HCT116 (cell line): Measurements from ENCODE around the gene RILPL1. TPM values are rescaled to one million over a fixed set of nuclear protein-coding genes. Genes with fewer than 3 reads are reported as not detected.
"Not testable (repeated sequence)": the region's sequence is repeated elsewhere in the genome, so short reads cannot be mapped to it uniquely, and the experiment has no call there.

Experiments
- ATAC-seq: fragments of 200-7000 bp; cut with Tn5 transposase; 2 replicates; pipeline ENCODE4 v1.9.1; 2020; ENCODE audit warnings: mild to moderate bottlenecking, moderate library complexity
- BruUV-seq: library from RNA; stranded (reverse); fragments of 400-500 nt; replicated peaks from 2 replicates; lab custom pipeline; 2021; lab: Mats Ljungman, UMichigan
- CTCF ChIA-PET: fragments of 300-600 bp; sonication (Branson Sonifier 250); formaldehyde crosslinking; loops from one replicate; lab custom pipeline; 2021; ENCODE audit warnings: antibody characterized with exemption; lab: Charles Lee
- POLR2A ChIA-PET: fragments of 300-600, 350-600 bp; sonication (Branson Sonifier 250); formaldehyde crosslinking; loops from one replicate; lab custom pipeline; 2021; ENCODE audit warnings: antibody characterized with exemption; lab: Charles Lee
- RAD21 ChIA-PET, 2 experiments: fragments of 300-600 bp; sonication (Branson Sonifier 250); formaldehyde crosslinking; loops; one replicate each; lab custom pipeline; 2023; ENCODE audit warnings: low total read pairs in 2 of 2; ENCODE audit not compliant: uncharacterized antibody in 2 of 2, unreplicated experiment in 2 of 2, low non-redundant PET in 1 of 2; lab: Charles Lee
- DNase-seq: peaks from one replicate; pipeline ENCODE4 v3.0.0-alpha.2; 2010; ENCODE audit warnings: low read depth, low spot score
- H2AFZ ChIP-seq: fragments of 200-600 bp; shearing (Covaris generic), sonication (generic); 2 replicates; pipeline ENCODE4 v1.6.1; 2017; ENCODE audit warnings: low read depth, mixed run types, mixed read lengths, antibody characterized with exemption, low read length; ENCODE audit not compliant: poor library complexity, severe bottlenecking
- H3K27ac ChIP-seq: 2 replicates; pipeline ENCODE4 v1.5.1; 2012; ENCODE audit warnings: low read depth, low read length
- H3K27me3 ChIP-seq: fragments of 200-600 bp; sonication (generic); 2 replicates; pipeline ENCODE4 v1.6.1; 2016; ENCODE audit warnings: mixed run types, low read length, mixed read lengths; ENCODE audit not compliant: insufficient read depth
- H3K36me3 ChIP-seq, 2 experiments: fragments of 200-500 bp in 1 of 2; fragments of 200-600 bp in 1 of 2; sonication (Bioruptor generic) in 1 of 2; sonication (generic) in 1 of 2; 2 replicates each; pipeline versions ENCODE4 v1.5.1 to v1.6.1; 2014 to 2016; ENCODE audit warnings: low read length in 2 of 2, inconsistent platforms in 1 of 2, mixed read lengths in 1 of 2, mixed run types in 1 of 2; ENCODE audit not compliant: insufficient read depth in 2 of 2, control insufficient read depth in 1 of 2
- H3K4me1 ChIP-seq, 2 experiments: fragments of 200-600 bp in 1 of 2; sonication (generic) in 1 of 2; 2 replicates each; pipeline versions ENCODE4 v1.5.1 to v1.6.1; 2012 to 2017; ENCODE audit warnings: low read length in 2 of 2, inconsistent platforms in 1 of 2, mild to moderate bottlenecking in 1 of 2, mixed read lengths in 1 of 2, mixed run types in 1 of 2, moderate library complexity in 1 of 2; ENCODE audit not compliant: insufficient read depth in 2 of 2, control insufficient read depth in 1 of 2
- H3K4me2 ChIP-seq: fragments of 200-600 bp; sonication (generic); 2 replicates; pipeline ENCODE4 v1.6.1; 2017; ENCODE audit warnings: mixed run types, low read length, mixed read lengths
- H3K4me3 ChIP-seq, 2 experiments: fragments of 200-600 bp in 1 of 2; sonication (generic) in 1 of 2; replicated peaks in 1 of 2; 2 replicates each; pipeline ENCODE4 v1.5.1; 2011 to 2016; ENCODE audit warnings: low read length in 2 of 2, control low read depth in 1 of 2, low read depth in 1 of 2, mild to moderate bottlenecking in 1 of 2, mixed read lengths in 1 of 2, mixed run types in 1 of 2
- H3K79me2 ChIP-seq: fragments of 200-600 bp; sonication (generic); 2 replicates; pipeline ENCODE4 v1.6.1; 2017; ENCODE audit warnings: mild to moderate bottlenecking, mixed run types, low read length, moderate library complexity, mixed read lengths; ENCODE audit not compliant: insufficient read depth
- H3K9ac ChIP-seq: fragments of 200-600 bp; sonication (generic); 2 replicates; pipeline ENCODE4 v1.6.1; 2016; ENCODE audit warnings: low read length, mixed read lengths
- H3K9me2 ChIP-seq: fragments of 200-600 bp; sonication (generic), shearing (Covaris generic); 2 replicates; pipeline ENCODE4 v1.6.1; 2017; ENCODE audit warnings: mixed run types, mild to moderate bottlenecking, moderate library complexity; ENCODE audit not compliant: insufficient read depth
- H3K9me3 ChIP-seq, 2 experiments: fragments of 200-500 bp in 1 of 2; fragments of 200-600 bp in 1 of 2; sonication (Bioruptor generic) in 1 of 2; sonication (generic) in 1 of 2; 2 replicates each; pipeline ENCODE4 v1.6.1; 2014 to 2017; ENCODE audit warnings: low read length in 2 of 2, mixed read lengths in 2 of 2, inconsistent platforms in 1 of 2, low read depth in 1 of 2, mild to moderate bottlenecking in 1 of 2, mixed run types in 1 of 2, moderate library complexity in 1 of 2; ENCODE audit not compliant: control insufficient read depth in 1 of 2, insufficient read depth in 1 of 2
- H4K20me1 ChIP-seq: fragments of 200-600 bp; sonication (generic), shearing (Covaris generic); 2 replicates; pipeline ENCODE4 v1.6.1; 2017; ENCODE audit warnings: mixed run types, mild to moderate bottlenecking, moderate library complexity; ENCODE audit not compliant: insufficient read depth
- POLR2AphosphoS5 ChIP-seq: IDR thresholded peaks from 2 replicates; pipeline ENCODE4 v1.6.1; 2011; ENCODE audit warnings: mild to moderate bottlenecking, low read depth, low read length, moderate library complexity
- intact Hi-C: fragments of 100-400 bp; cut with micrococcal nuclease; formaldehyde crosslinking; loops from 2 replicates; pipeline ENCODE4 v1.10.0; 2022
- total RNA-seq: library from RNA; stranded (reverse); gene quantifications from one replicate; pipeline ENCODE4 v1.2.1, GENCODE V29; 2021; ENCODE audit not compliant: unreplicated experiment

RILPL1 gene
- total RNA-seq, 1 experiment from 2014 or later, result 11.8 TPM

DNA sequence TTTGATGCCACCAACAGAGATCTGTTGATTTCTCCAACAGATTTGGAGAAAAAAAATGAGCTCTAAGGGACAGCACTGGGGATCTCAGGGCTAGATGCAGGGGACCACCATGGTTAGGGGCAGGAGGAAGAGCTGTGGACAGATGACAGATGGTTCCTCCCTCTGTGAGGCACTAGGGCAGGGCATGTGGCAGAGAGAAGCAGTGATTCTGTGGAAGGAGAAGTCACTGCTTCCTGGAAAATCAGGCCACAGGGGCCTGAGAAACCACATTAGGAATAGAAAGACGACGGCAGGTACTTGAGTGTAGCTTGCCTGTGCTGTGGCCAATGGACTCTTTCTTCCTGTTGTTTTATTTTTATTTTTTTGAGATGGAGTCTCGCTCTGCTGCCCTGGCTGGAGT, 25.9 kb upstream of the RILPL1 start:
- intact Hi-C loops, result no loop called here
- BruUV-seq, result no TSS peak
- no peak overlapping the region for H3K4me3 ChIP-seq
- H3K4me2 ChIP-seq, result no peak overlapping the region
- H3K9me2 ChIP-seq, result no peaks in the 10 kb centered on the region
- H3K27ac ChIP-seq, result no peak overlapping the region
- no peak overlapping the region for H2AFZ ChIP-seq
- H3K79me2 ChIP-seq, result no peaks in the 10 kb centered on the region
- POLR2A ChIA-PET, result interaction anchor here (0.5 kb wide), 1 partner anchor 194 kb away, joined by 7 read pairs; no protein-coding TSS in a partner anchor
- no peak for TF ChIP-seq POLR2AphosphoS5
- no peaks in the 10 kb centered on the region for H3K36me3 ChIP-seq
- RAD21 ChIA-PET, result no interaction called here
- DNase-seq (no peak), ATAC-seq (no peak)
- no peaks in the 10 kb centered on the region for H3K27me3 ChIP-seq
- CTCF ChIA-PET, result no interaction called here
- H4K20me1 ChIP-seq, result no peaks in the 10 kb centered on the region
- no peaks in the 10 kb centered on the region for H3K4me1 ChIP-seq
- no peak overlapping the region for H3K9ac ChIP-seq
- H3K9me3 ChIP-seq, result no peaks in the 10 kb centered on the region

DNA sequence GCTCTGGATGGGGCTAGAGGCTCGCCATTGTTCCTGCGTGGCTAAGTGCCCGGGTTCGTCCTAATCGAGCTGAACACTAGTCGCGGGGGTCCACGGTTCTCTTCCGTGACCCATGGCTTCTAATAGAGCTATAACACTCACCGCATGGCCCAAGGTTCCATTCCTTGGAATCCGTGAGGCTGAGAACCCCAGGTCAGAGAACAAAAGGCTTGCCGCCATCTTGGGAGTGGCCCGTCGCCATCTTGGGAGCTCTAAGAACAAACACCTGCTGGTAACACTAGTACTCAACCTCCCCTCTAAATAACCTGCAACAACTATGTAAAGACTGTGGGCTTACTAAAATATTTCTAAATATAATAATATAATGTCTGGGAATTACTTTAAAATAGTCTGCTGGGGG, 25.0 kb upstream of the RILPL1 start:
- H3K27me3 ChIP-seq, RAD21 ChIA-PET, H2AFZ ChIP-seq, DNase-seq, ATAC-seq, H3K4me3 ChIP-seq, H3K9me3 ChIP-seq, intact Hi-C loops, H3K79me2 ChIP-seq, H3K4me2 ChIP-seq, H3K9me2 ChIP-seq, H3K36me3 ChIP-seq, POLR2A ChIA-PET, BruUV-seq, H4K20me1 ChIP-seq, H3K4me1 ChIP-seq, H3K9ac ChIP-seq, H3K27ac ChIP-seq, CTCF ChIA-PET: not testable (repeated sequence)

DNA sequence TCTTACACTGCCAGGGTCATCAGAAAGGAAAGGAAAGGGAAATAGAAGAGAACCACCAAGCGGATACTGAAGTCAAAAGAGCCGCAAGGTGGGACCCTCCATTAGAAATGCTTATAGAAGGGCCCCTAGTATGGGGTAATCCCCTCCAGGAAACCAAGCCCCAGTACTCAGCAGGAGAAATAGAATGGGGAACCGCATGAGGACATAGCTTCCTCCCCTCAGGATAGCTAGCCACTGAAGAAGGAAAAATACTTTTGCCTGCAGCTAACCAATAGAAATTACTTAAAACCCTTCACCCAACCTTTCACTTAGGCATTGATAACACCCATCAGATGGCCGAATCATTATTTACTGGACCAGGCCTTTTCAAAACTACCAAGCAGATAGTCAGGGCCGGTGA, 21.3 kb upstream of the RILPL1 start:
- H3K27ac ChIP-seq, H2AFZ ChIP-seq, H4K20me1 ChIP-seq, H3K79me2 ChIP-seq, BruUV-seq, H3K27me3 ChIP-seq, H3K36me3 ChIP-seq, intact Hi-C loops, DNase-seq, H3K9me2 ChIP-seq, H3K4me2 ChIP-seq, H3K9me3 ChIP-seq, POLR2A ChIA-PET, H3K9ac ChIP-seq, RAD21 ChIA-PET, ATAC-seq, H3K4me3 ChIP-seq, H3K4me1 ChIP-seq, CTCF ChIA-PET: not testable (repeated sequence)

DNA sequence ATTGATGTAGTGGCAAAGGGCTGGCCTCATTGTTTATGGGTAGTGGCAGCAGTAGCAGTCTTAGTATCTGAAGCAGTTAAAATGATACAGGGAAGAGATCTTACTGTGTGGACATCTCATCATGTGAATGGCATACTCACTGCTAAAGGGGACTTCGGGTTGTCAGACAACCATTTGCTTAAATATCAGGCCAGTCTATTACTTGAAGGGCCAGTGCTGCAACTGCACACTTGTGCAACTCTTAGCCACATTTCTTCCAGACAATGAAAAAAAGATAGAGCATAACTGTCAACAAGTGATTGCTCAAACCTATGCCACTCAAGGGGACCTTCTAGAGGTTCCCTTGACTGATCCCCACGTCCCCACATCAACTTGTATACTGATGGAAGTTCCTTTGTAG, 20.6 kb upstream of the RILPL1 start:
- H3K36me3 ChIP-seq, ATAC-seq, POLR2A ChIA-PET, H3K4me2 ChIP-seq, H4K20me1 ChIP-seq, H3K79me2 ChIP-seq, H2AFZ ChIP-seq, CTCF ChIA-PET, RAD21 ChIA-PET, intact Hi-C loops, DNase-seq, H3K4me3 ChIP-seq, H3K27ac ChIP-seq, H3K9ac ChIP-seq, H3K9me2 ChIP-seq, H3K4me1 ChIP-seq, H3K27me3 ChIP-seq, BruUV-seq, H3K9me3 ChIP-seq: not testable (repeated sequence)
